KMS-11 (cell line): Measurements from ENCODE around the gene NECTIN3.

Source experiments
- H2AFZ ChIP-seq: fragments of 200-600 bp; sonication (generic); 2 replicates; pipeline ENCODE4 v1.6.1; 2016; ENCODE audit warnings: antibody characterized with exemption, mixed run types, low read depth
- H3K27ac ChIP-seq: fragments of 200-600 bp; sonication (generic); 2 replicates; pipeline ENCODE4 v1.6.1; 2016; ENCODE audit warnings: mild to moderate bottlenecking, mixed run types
- H3K27me3 ChIP-seq: fragments of 200-600 bp; sonication (generic); 2 replicates; pipeline ENCODE4 v1.6.1; 2017; ENCODE audit warnings: mild to moderate bottlenecking, low read depth, mixed run types, moderate library complexity; ENCODE audit not compliant: insufficient read depth
- H3K36me3 ChIP-seq: fragments of 200-600 bp; sonication (generic); 2 replicates; pipeline ENCODE4 v1.6.1; 2017; ENCODE audit warnings: mild to moderate bottlenecking, mixed run types; ENCODE audit not compliant: insufficient read depth
- H3K4me1 ChIP-seq: fragments of 200-600 bp; sonication (generic); 2 replicates; pipeline ENCODE4 v1.6.1; 2016; ENCODE audit warnings: mild to moderate bottlenecking, low read depth, mixed run types; ENCODE audit not compliant: poor library complexity, severe bottlenecking
- H3K4me2 ChIP-seq: fragments of 200-600 bp; sonication (generic); 2 replicates; pipeline ENCODE4 v1.7.0; 2016; ENCODE audit warnings: mild to moderate bottlenecking, mixed run types
- H3K4me3 ChIP-seq: fragments of 200-600 bp; sonication (generic); IDR thresholded peaks from 2 replicates; pipeline ENCODE4 v1.6.1; 2017; ENCODE audit warnings: low read depth, low read length, mixed read lengths; ENCODE audit not compliant: insufficient read depth
- H3K79me2 ChIP-seq: fragments of 200-600 bp; sonication (generic); 2 replicates; pipeline ENCODE4 v1.6.1; 2016; ENCODE audit warnings: low read depth, mixed run types; ENCODE audit not compliant: insufficient read depth
- H3K9ac ChIP-seq: fragments of 200-600 bp; sonication (generic); 2 replicates; pipeline ENCODE4 v1.6.1; 2016; ENCODE audit warnings: mild to moderate bottlenecking, mixed run types
- H4K20me1 ChIP-seq: fragments of 200-600 bp; sonication (generic); 2 replicates; pipeline ENCODE4 v1.6.1; 2016; ENCODE audit warnings: mild to moderate bottlenecking, mixed run types; ENCODE audit not compliant: insufficient read depth
- TF ChIP-seq, protein P1 (sequence below): fragments of 200-600 bp; sonication (generic); conservative IDR thresholded peaks from 2 replicates; pipeline ENCODE4 v1.6.1; 2017; ENCODE audit warnings: low read depth, mild to moderate bottlenecking, antibody characterized with exemption, low read length, moderate library complexity, mixed read lengths

Gene NECTIN3, protein sequence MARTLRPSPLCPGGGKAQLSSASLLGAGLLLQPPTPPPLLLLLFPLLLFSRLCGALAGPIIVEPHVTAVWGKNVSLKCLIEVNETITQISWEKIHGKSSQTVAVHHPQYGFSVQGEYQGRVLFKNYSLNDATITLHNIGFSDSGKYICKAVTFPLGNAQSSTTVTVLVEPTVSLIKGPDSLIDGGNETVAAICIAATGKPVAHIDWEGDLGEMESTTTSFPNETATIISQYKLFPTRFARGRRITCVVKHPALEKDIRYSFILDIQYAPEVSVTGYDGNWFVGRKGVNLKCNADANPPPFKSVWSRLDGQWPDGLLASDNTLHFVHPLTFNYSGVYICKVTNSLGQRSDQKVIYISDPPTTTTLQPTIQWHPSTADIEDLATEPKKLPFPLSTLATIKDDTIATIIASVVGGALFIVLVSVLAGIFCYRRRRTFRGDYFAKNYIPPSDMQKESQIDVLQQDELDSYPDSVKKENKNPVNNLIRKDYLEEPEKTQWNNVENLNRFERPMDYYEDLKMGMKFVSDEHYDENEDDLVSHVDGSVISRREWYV

DNA sequence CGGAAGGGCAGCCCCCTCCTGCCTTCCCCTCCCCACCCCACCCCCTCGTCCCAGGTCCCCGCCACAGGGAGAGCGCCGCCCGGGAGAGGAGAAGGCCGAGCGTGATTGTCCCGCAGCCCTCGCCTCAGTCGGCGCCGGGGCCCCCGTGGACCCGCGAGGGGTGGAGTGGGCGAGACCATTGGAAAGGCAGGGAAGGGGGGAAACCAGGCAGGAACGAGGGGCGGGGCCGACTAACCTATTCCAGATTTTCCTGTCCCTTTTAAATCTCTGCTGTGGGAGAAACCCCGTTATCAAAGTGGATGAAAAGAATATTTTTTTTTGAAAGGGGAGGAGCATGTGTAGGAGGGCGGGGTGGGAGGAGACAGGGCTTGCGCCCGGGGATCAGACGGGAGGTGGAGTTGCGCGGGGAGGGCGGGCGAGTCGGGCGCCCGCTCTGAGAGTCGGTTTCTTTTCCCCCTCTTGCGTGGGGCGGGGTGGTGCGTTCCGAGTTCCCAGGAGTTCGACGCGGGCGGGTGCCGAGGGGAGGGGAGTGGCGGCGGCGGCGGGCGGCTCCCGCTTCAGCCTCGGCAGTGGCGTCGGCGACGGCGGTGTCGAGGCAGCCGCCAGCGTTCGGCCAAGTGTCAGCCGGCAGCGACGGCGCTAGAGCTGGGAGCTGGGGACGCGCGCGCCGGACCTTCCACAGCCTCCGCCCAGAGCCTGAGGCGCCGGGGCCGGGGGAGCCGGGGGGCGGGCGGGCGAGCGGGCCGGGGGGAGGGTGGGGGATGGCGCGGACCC, at the start of gene NECTIN3:
Gene NECTIN3 (plus strand): TSS at position 560 of the 774 bp plus-strand sequence. CDS start 202 bp downstream, at position 762.
- H3K27me3 ChIP-seq: no peaks in the 10 kb centered on the region
- H3K79me2 ChIP-seq: peaks cover 10% of the 10 kb centered on the region; the same call in 1 of the 2 replicates
- H3K27ac ChIP-seq: peak within 1 kb of the TSS; percentile 54; the same call in 1 of the 2 replicates
- H3K4me1 ChIP-seq: peaks cover 22% of the 10 kb centered on the region
- H3K9ac ChIP-seq: peak within 1 kb of the TSS; percentile 74
- H3K4me2 ChIP-seq: peak within 1 kb of the TSS; percentile 76
- H3K4me3 ChIP-seq: peak within 1 kb of the TSS; percentile 78
- H2AFZ ChIP-seq: peak within 1 kb of the TSS; percentile 91
- H3K36me3 ChIP-seq: no peaks in the 10 kb centered on the region
- TF ChIP-seq, protein P1, sequence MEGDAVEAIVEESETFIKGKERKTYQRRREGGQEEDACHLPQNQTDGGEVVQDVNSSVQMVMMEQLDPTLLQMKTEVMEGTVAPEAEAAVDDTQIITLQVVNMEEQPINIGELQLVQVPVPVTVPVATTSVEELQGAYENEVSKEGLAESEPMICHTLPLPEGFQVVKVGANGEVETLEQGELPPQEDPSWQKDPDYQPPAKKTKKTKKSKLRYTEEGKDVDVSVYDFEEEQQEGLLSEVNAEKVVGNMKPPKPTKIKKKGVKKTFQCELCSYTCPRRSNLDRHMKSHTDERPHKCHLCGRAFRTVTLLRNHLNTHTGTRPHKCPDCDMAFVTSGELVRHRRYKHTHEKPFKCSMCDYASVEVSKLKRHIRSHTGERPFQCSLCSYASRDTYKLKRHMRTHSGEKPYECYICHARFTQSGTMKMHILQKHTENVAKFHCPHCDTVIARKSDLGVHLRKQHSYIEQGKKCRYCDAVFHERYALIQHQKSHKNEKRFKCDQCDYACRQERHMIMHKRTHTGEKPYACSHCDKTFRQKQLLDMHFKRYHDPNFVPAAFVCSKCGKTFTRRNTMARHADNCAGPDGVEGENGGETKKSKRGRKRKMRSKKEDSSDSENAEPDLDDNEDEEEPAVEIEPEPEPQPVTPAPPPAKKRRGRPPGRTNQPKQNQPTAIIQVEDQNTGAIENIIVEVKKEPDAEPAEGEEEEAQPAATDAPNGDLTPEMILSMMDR: no peak
- H4K20me1 ChIP-seq: no peaks in the 10 kb centered on the region

DNA sequence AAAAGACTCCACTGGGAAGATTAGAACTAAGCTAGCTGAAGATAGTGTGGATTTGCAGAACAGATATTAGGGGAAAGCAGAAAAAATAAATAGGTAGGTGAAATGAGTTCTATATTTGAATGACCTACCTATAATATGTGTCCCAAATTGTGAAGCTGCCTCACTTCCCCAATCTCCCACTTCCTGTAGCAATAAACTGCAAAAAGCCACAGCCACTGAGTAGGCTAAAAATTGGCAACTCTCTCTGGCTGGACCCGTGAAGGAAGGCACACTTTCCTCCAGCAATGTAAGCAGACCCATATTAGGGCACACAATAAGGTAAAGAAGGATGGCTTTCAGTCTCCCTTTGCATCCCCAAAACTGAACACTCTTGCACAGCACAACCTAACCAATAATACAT, 43.7 kb upstream of the NECTIN3 start:
- TF ChIP-seq, protein P1: no peak
- no peak overlapping the region for H3K9ac ChIP-seq
- no peaks in the 10 kb centered on the region for H3K79me2 ChIP-seq
- H3K27me3 ChIP-seq: no peaks in the 10 kb centered on the region
- no peak overlapping the region for H3K4me3 ChIP-seq
- no peak overlapping the region for H3K27ac ChIP-seq
- H3K4me2 ChIP-seq: no peak overlapping the region
- H3K36me3 ChIP-seq: no peaks in the 10 kb centered on the region
- peaks cover 9% of the 10 kb centered on the region for H3K4me1 ChIP-seq
- no peak overlapping the region for H2AFZ ChIP-seq
- H4K20me1 ChIP-seq: no peaks in the 10 kb centered on the region

DNA sequence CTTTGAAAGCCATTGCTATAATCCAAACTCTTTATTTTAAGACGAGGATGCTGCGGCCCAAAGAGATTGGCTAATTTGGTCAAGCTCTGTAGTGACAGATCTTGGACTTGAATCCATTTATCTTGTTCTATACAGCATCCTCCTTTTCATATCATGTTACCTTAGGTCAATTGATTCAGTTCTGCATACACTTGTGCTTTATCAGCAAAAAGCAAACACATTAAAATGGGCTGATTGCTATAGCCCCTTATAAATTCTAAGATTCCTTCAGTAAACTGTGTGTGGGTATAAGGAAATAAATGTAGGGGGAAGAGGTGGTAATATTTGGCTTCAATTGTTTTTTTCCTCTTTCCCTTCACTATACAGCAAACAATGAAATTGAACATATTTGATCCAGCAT, 40.1 kb upstream of the NECTIN3 start:
- Histone ChIP-seq H3K4me3 (no peak overlapping the region), H3K9ac (no peak overlapping the region), H4K20me1 (no peaks in the 10 kb centered on the region), H3K36me3 (no peaks in the 10 kb centered on the region), H3K27me3 (no peaks in the 10 kb centered on the region), H3K79me2 (no peaks in the 10 kb centered on the region), H3K27ac (no peak overlapping the region), H3K4me1 (peaks cover 9% of the 10 kb centered on the region), H3K4me2 (no peak overlapping the region), H2AFZ (no peak overlapping the region)
- TF ChIP-seq, protein P1: no peak

DNA sequence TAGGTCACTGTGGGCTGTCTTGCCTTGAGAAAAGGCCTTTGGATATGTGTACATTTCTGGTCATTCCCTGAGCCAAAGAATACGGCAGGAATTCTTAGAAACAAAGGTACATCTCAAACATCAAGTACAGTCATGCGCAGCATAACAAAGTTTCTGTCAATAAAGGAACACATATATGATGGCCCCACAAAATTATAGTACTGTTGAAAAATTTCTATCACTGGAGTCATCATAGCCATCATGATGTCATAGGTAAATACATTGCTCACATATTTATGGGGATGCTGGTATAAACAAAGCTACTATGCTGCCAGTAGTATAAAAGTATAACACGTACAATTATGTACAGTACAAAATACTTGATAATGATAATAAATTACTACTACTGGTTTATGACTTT, 38.9 kb upstream of the NECTIN3 start:
- TF ChIP-seq, protein P1: no peak
- H4K20me1 ChIP-seq: no peaks in the 10 kb centered on the region
- H2AFZ ChIP-seq: no peak overlapping the region
- peaks cover 9% of the 10 kb centered on the region for H3K4me1 ChIP-seq
- no peak overlapping the region for H3K4me2 ChIP-seq
- no peaks in the 10 kb centered on the region for H3K27me3 ChIP-seq
- H3K79me2 ChIP-seq: no peaks in the 10 kb centered on the region
- H3K36me3 ChIP-seq: no peaks in the 10 kb centered on the region
- no peak overlapping the region for H3K9ac ChIP-seq
- H3K27ac ChIP-seq: no peak overlapping the region
- no peak overlapping the region for H3K4me3 ChIP-seq
